Common myeloid progenitor, CD34-positive (primary cell): ENCODE data around the gene MRTFA.
"Not testable (repeated sequence)": the region's sequence is repeated elsewhere in the genome, so short reads cannot be mapped to it uniquely, and the experiment has no call there.

ENCODE experiments used
- CTCF ChIA-PET: fragments of 350-600 bp; sonication (Branson Sonifier 250); formaldehyde crosslinking; loops from one replicate; lab custom pipeline; 2021; ENCODE audit warnings: antibody characterized with exemption; lab: Charles Lee
- POLR2A ChIA-PET: fragments of 350-600 bp; sonication (Branson Sonifier 250); formaldehyde crosslinking; loops from one replicate; lab custom pipeline; 2021; ENCODE audit warnings: antibody characterized with exemption; lab: Charles Lee
- DNase-seq, 3 donors: peaks; one replicate each; pipeline versions ENCODE4 v3.0.0 to v3.0.0-alpha.2; 2013
- H3K27ac ChIP-seq, 2 experiments: 1 replicate in 1 of 2; 2 replicates in 1 of 2; pipeline ENCODE4 v1.7.0; 2013; ENCODE audit warnings: inconsistent platforms in 2 of 2, low read length in 2 of 2, mild to moderate bottlenecking in 2 of 2, low read depth in 1 of 2, moderate library complexity in 1 of 2; ENCODE audit not compliant: severe bottlenecking in 2 of 2, insufficient read depth in 1 of 2, poor library complexity in 1 of 2
- H3K27me3 ChIP-seq, 5 experiments: replicated peaks in 2 of 5; 1 replicate in 3 of 5; 2 replicates in 2 of 5; pipeline versions ENCODE4 v1.6.1 to v1.7.0; 2013; ENCODE audit warnings: low read length in 4 of 5, mild to moderate bottlenecking in 2 of 5, moderate library complexity in 2 of 5, inconsistent platforms in 1 of 5; ENCODE audit not compliant: insufficient read depth in 5 of 5, control insufficient read depth in 4 of 5
- H3K36me3 ChIP-seq, 4 experiments: 1 replicate in 2 of 4; 2 replicates in 2 of 4; pipeline versions ENCODE4 v1.6.1 to v1.7.0; 2013; ENCODE audit warnings: low read length in 3 of 4, control low read depth in 1 of 4, mild to moderate bottlenecking in 1 of 4; ENCODE audit not compliant: control insufficient read depth in 4 of 4, insufficient read depth in 4 of 4
- H3K4me1 ChIP-seq, 4 experiments: 1 replicate in 3 of 4; 2 replicates in 1 of 4; pipeline versions ENCODE4 v1.6.1 to v1.7.1; 2013; ENCODE audit warnings: low read length in 3 of 4, mild to moderate bottlenecking in 3 of 4, control low read depth in 1 of 4, inconsistent platforms in 1 of 4, moderate library complexity in 1 of 4; ENCODE audit not compliant: control insufficient read depth in 4 of 4, insufficient read depth in 4 of 4; ENCODE audit errors: control extremely low read depth in 1 of 4
- H3K4me3 ChIP-seq, 7 experiments: 1 replicate in 4 of 7; 2 replicates in 3 of 7; pipeline versions ENCODE4 v1.5.1 to v1.7.0; 2013; ENCODE audit warnings: mild to moderate bottlenecking in 7 of 7, low read length in 6 of 7, moderate library complexity in 6 of 7, inconsistent platforms in 2 of 7, low read depth in 2 of 7, control low read depth in 1 of 7; ENCODE audit not compliant: insufficient read depth in 4 of 7, control insufficient read depth in 1 of 7; ENCODE audit errors: extremely low read depth in 1 of 7
- H3K9me3 ChIP-seq, 5 experiments: 1 replicate in 4 of 5; 2 replicates in 1 of 5; pipeline versions ENCODE4 v1.6.1 to v1.7.1; 2013; ENCODE audit warnings: low read length in 4 of 5, mild to moderate bottlenecking in 2 of 5, inconsistent platforms in 1 of 5, low read depth in 1 of 5, moderate library complexity in 1 of 5; ENCODE audit not compliant: control insufficient read depth in 4 of 5, insufficient read depth in 2 of 5; ENCODE audit errors: control extremely low read depth in 1 of 5
- WGBS: methylation state at CpG from one replicate; pipeline ENCODE4 v1.1.5; 2013; ENCODE audit not compliant: insufficient coverage; 5-methylcytosine and 5-hydroxymethylcytosine counted together

The MRTFA gene

GRCh38 chr22:40585310-40585751, 51.2 kb downstream of the MRTFA start:
- Histone ChIP-seq H3K4me3 (no peak overlapping the region), H3K9me3 (peaks cover 0 to 2% (median 0%) of the 10 kb centered on the region in 5 experiments), H3K27ac (no peak overlapping the region), H3K36me3 (peaks cover 0 to 3% (median 0%) of the 10 kb centered on the region in 4 experiments), H3K4me1 (peaks cover 0 to 4% (median 0%) of the 10 kb centered on the region in 4 experiments), H3K27me3 (no peaks in the 10 kb centered on the region)
- ChIA-PET CTCF (no interaction called here), POLR2A (no interaction called here)
- WGBS, result no CpG with 5 or more reads among the region's 1 CpG
- no peak for DNase-seq

DNA sequence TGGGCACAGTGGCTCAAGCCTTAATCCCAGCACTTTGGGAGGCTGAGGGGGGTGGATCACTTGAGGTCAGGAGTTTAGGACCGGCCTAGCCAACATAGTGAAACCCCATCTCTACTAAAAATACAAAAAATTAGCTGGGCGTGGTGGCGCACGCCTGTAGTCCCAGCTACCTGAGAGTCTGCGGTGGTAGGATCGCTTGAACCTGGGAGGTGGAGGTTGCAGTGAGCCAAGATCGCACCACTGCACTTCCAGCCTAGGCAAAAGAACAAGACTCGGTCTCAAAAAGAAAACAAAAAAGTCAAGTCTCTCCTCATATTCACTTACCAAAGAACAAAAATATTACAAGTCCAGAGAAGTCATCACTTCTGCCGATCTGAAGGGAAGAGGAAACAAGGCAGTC, 51.8 kb downstream of the MRTFA start:
- H3K4me3 ChIP-seq, H3K27me3 ChIP-seq, DNase-seq, H3K4me1 ChIP-seq, H3K27ac ChIP-seq, POLR2A ChIA-PET, H3K36me3 ChIP-seq, H3K9me3 ChIP-seq: not testable (repeated sequence)
- CTCF ChIA-PET, result interaction anchor here (1.0 kb wide), 1 partner anchor 60 kb away, joined by 3 read pairs; no protein-coding TSS in a partner anchor
- 100% methylated on average over 3 of the region's 9 CpGs for WGBS

DNA sequence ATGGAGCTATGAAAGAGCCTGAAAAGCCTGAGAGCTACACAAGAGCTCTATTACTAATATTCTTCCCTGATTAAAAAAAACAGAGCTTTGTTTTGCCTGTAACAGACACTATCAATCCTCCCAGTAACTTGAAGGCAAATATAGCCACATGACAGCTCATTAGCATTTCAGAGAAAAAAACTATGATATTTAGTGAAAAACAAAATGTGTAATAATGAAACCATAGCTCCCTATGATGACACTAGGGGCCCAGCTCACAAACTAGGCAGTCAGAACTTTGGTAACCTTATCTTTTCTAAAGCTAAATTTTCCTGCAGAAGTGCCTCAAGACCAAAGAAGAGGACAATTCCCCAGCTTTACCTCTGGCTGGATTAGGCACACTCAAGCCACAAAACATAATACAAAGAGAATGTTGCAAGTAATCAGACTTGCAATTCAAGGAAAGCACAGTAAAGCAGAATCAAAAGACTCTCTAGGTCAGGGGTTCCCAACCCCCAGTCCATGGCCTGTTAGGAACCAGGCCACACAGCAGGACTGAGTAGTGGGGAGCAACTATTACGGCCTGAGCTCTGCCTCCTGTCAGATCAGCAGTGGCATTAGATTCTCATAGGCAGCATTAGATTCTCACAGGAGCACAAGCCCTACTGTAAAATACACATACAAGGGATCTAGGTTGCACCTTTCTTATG, 53.3 kb downstream of the MRTFA start:
- Histone ChIP-seq H3K36me3 (peaks cover 0 to 3% (median 0%) of the 10 kb centered on the region in 4 experiments), H3K4me3 (no peak overlapping the region), H3K27me3 (no peaks in the 10 kb centered on the region), H3K9me3 (peaks cover 0 to 2% (median 0%) of the 10 kb centered on the region in 5 experiments), H3K4me1 (peaks cover 0 to 4% (median 0%) of the 10 kb centered on the region in 4 experiments), H3K27ac (no peak overlapping the region)
- ChIA-PET POLR2A (interaction anchor here (0.8 to 1.3 kb wide), 3 partner anchors 23 to 61 kb away, joined by 4 read pairs; no protein-coding TSS in a partner anchor), CTCF (interaction anchor here (0.9 to 2.0 kb wide), 7 partner anchors 11 to 63 kb away, joined by 3 to 4 read pairs (median 3); no protein-coding TSS in a partner anchor)
- no CpG with 5 or more reads among the region's 1 CpG for WGBS
- no peak for DNase-seq

DNA sequence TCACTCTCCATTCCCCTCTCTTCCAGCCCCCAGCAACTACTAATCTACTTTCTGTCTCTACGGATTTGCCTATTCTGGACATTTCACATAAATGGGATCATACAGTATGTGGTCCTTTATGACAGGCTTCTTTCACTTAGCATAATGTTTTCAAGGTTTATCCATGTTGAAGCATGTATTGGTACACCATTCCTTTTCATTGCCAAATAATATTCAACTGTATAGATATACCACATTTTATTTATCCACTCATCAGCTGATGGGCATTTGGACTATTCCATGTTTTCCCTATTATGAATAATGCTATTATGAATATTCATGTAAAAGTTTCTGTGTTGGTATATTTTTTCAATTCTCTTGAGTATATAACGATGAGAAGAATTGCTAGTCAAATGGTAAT, 54.5 kb downstream of the MRTFA start:
- POLR2A ChIA-PET, result interaction anchor here (0.7 to 1.3 kb wide), 3 partner anchors 24 to 48 kb away, joined by 3 to 4 read pairs (median 4); no protein-coding TSS in a partner anchor
- peaks cover 0 to 4% (median 0%) of the 10 kb centered on the region in 4 experiments for H3K4me1 ChIP-seq
- no CpG with 5 or more reads among the region's 2 CpGs for WGBS
- peaks cover 0 to 2% (median 0%) of the 10 kb centered on the region in 5 experiments for H3K9me3 ChIP-seq
- no peaks in the 10 kb centered on the region for H3K27me3 ChIP-seq
- no peak for DNase-seq
- peaks cover 0 to 3% (median 0%) of the 10 kb centered on the region in 4 experiments for H3K36me3 ChIP-seq
- H3K4me3 ChIP-seq, result no peak overlapping the region
- no peak overlapping the region for H3K27ac ChIP-seq
- CTCF ChIA-PET, result interaction anchor here (1.1 to 1.5 kb wide), 7 partner anchors 14 to 58 kb away, joined by 3 to 4 read pairs (median 3); no protein-coding TSS in a partner anchor

- Histone ChIP-seq H3K27me3 (no peaks in the 10 kb centered on the region), H3K4me1 (no peaks in the 10 kb centered on the region), H3K9me3 (peaks cover 0 to 2% (median 0%) of the 10 kb centered on the region in 5 experiments), H3K4me3 (no peak overlapping the region), H3K36me3 (peaks cover 0 to under 1% (median 0%) of the 10 kb centered on the region in 4 experiments), H3K27ac (no peak overlapping the region)
- ChIA-PET CTCF (interaction anchor here (0.6 to 1.4 kb wide), 3 partner anchors 53 to 657 kb away, joined by 3 read pairs; no protein-coding TSS in a partner anchor), POLR2A (no interaction called here)
- no CpG with 5 or more reads among the region's 1 CpG for WGBS
- DNase-seq, result no peak
These were observed 55.9 kb downstream of the MRTFA start for GRCh38 chr22:40580631-40581030.

- Histone ChIP-seq H3K4me1 (no peaks in the 10 kb centered on the region), H3K4me3 (no peak overlapping the region), H3K27ac (no peak overlapping the region), H3K36me3 (no peaks in the 10 kb centered on the region), H3K9me3 (peaks cover 0 to 2% (median 0%) of the 10 kb centered on the region in 5 experiments), H3K27me3 (no peaks in the 10 kb centered on the region)
- DNase-seq, result peak in 2 of 3 donors; percentile 34 to 54
- ChIA-PET CTCF (no interaction called here), POLR2A (no interaction called here)
- WGBS, result 72% methylated on average over 2 of the region's 4 CpGs
These were observed 58.3 kb downstream of the MRTFA start for GRCh38 chr22:40578171-40578570.

- POLR2A ChIA-PET, result no interaction called here
- no peak for DNase-seq
- no peak overlapping the region for H3K27ac ChIP-seq
- H3K4me1 ChIP-seq, result no peaks in the 10 kb centered on the region
- peaks cover 0 to 3% (median 0%) of the 10 kb centered on the region in 4 experiments for H3K36me3 ChIP-seq
- 100% methylated on average over 2 of the region's 2 CpGs for WGBS
- CTCF ChIA-PET, result interaction anchor here (0.8 to 1.0 kb wide), 2 partner anchors 10 to 29 kb away, joined by 3 read pairs; no protein-coding TSS in a partner anchor
- peaks cover 0 to 15% (median 5%) of the 10 kb centered on the region in 5 experiments for H3K9me3 ChIP-seq
- no peak overlapping the region for H3K4me3 ChIP-seq
- H3K27me3 ChIP-seq, result no peaks in the 10 kb centered on the region
These were observed 63.5 kb downstream of the MRTFA start for GRCh38 chr22:40572976-40573375.
